ENCODE data around the gene TRAF4. TPM values are rescaled to one million over a fixed set of nuclear protein-coding genes. Genes with fewer than 3 reads are reported as not detected.

Gene TRAF4
- total and polyA plus RNA-seq, 10 of the 15 experiments (the other 5 are each of a cell fraction or from before 2014, with no cell fraction given), result 3.7 to 197 (median 66.4) TPM

GRCh38 chr17:28741358-28742349, 2.2 kb upstream of the TRAF4 start (continued):
- TF ChIP-seq RELB (IDR thresholded peaks at IDR 0.05; ENCODE audit: low read depth) (peak; percentile 71; the same call in 1 of the 2 replicates), NFXL1 (IDR thresholded peaks at IDR 0.05; ENCODE audit: borderline replicate concordance) (no peak), MYC (IDR thresholded peaks at IDR 0.05; ENCODE audit: insufficient read depth, insufficient read length, insufficient replicate concordance, low read length, severe bottlenecking) (no peak), SUPT20H (IDR thresholded peaks at IDR 0.05; ENCODE audit: borderline replicate concordance, control insufficient read depth, low read depth, low read length) (no peak), BCLAF1 (IDR thresholded peaks at IDR 0.05) (no peak), CEBPB (IDR thresholded peaks at IDR 0.05; ENCODE audit: borderline replicate concordance in 1 of 2, low read depth in 2 of 2, low read length in 2 of 2) (no peak), BMI1 (IDR thresholded peaks at IDR 0.05; ENCODE audit: borderline replicate concordance) (peak; percentile 97), SMC3 (IDR thresholded peaks at IDR 0.05; ENCODE audit: borderline replicate concordance, low read length) (no peak), NFYB (IDR thresholded peaks at IDR 0.05; ENCODE audit: insufficient read depth, low read depth, low read length) (no peak), YBX1 (IDR thresholded peaks at IDR 0.05) (no peak), MXI1 (IDR thresholded peaks at IDR 0.05; ENCODE audit: low read depth, low read length) (no peak), SMARCA5 (IDR thresholded peaks at IDR 0.05) (no peak), BHLHE40 (IDR thresholded peaks at IDR 0.05; ENCODE audit: borderline replicate concordance in 1 of 2, low read depth in 2 of 2, low read length in 1 of 2) (peak in 1 of 2 experiments; percentile 43; a peak in 1 of 4 replicates), SMAD1 (IDR thresholded peaks at IDR 0.05; ENCODE audit: low read depth, partially characterized antibody) (no peak), DPF2 (IDR thresholded peaks at IDR 0.05) (peak; percentile 80), CHD2 (IDR thresholded peaks at IDR 0.05; ENCODE audit: borderline replicate concordance, low read depth, low read length) (peak; percentile 24; the same call in 1 of the 2 replicates), YY1 (IDR thresholded peaks at IDR 0.05; ENCODE audit: low read depth, low read length) (no peak), ZNF592 (IDR thresholded peaks at IDR 0.05) (0 out of 2 replicates have a peak, but pooled peaks have one; percentile 29), ZZZ3 (IDR thresholded peaks at IDR 0.05; ENCODE audit: control insufficient read depth, insufficient read length, low read depth) (no peak), HDAC2 (IDR thresholded peaks at IDR 0.05) (no peak)
